ENCODE results near the gene EIF4H. TPM values are rescaled to one million over a fixed set of nuclear protein-coding genes. Genes with fewer than 3 reads are reported as not detected.

The EIF4H gene
- total RNA-seq, 1 experiment from 2014 or later = 318 TPM

DNA sequence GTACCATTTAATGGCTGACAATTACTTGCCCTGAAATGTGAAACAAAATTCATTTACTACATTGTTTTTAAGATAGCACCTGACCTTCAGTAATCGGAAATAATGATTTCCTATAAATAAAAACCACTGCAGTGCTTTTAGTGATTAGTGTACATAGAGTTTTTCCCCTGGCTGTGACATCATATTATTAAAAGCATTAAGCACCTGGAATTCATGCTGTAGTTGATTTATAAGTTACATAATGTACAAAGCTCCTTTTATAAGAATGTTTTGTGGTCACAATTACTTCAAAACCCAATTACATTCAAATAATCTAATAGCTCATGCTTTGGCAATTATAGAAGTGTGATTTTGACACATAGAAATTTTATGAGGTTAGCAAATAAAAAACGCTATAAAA is 44.3 kb upstream of the EIF4H start:
- DNase-seq (ENCODE audit: low read depth, low spot score) (no peak), ATAC-seq (no peak)
- in situ Hi-C loops (cut with HindIII; ENCODE audit: low pct_unique_long_range_greater_than_20kb, low sequenced_read_pairs) (no loop called here), intact Hi-C loops (cut with micrococcal nuclease; ENCODE audit: unreplicated experiment) (no loop called here)
- Histone ChIP-seq H3K27ac (ENCODE audit: low read length) (no peak overlapping the region), H3K27me3 (ENCODE audit: control insufficient read depth, insufficient read depth, low read length) (no peaks in the 10 kb centered on the region), H3K4me3 (ENCODE audit: low read depth in 2 of 2, low read length in 2 of 2) (no peak overlapping the region), H3K9me3 (ENCODE audit: control insufficient read depth, insufficient read depth, low read depth, low read length) (no peaks in the 10 kb centered on the region), H3K4me1 (ENCODE audit: control insufficient read depth, insufficient read depth, low read length) (no peaks in the 10 kb centered on the region), H3K36me3 (ENCODE audit: control insufficient read depth, insufficient read depth, low read length) (no peaks in the 10 kb centered on the region)
- CTCF ChIA-PET = no interaction called here
- BruUV-seq (replicated peaks) = no TSS peak
- POLR2A ChIA-PET = no interaction called here
- no peak for TF ChIP-seq SIN3A (IDR thresholded peaks at IDR 0.05; ENCODE audit: borderline replicate concordance, insufficient read depth, low read depth, low read length)
- TF ChIP-seq TCF7L2 (IDR thresholded peaks at IDR 0.05; ENCODE audit: low read depth, low read length) = no peak

DNA sequence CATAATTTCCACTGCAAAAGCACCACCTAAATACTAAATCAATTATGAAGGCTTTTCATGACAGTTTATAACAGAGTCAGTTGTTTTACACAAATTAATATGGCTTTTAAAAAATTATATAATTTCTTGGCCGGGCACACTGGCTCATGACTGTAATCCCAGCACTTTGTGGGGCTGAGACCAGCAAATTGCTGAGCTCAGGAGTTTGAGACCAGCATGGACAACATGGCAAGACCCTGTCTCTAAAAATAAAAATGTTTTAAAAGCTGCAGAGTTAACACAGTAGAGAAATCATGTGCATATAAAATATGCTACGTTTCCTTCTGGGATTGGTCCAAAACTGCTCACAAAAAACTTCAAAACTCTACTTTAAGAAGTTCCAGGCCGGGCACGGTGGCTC is 43.6 kb upstream of the EIF4H start:
- no peaks in the 10 kb centered on the region for H3K36me3 ChIP-seq (ENCODE audit: control insufficient read depth, insufficient read depth, low read length)
- ATAC-seq (no peak), DNase-seq (ENCODE audit: low read depth, low spot score) (no peak)
- no peaks in the 10 kb centered on the region for H3K4me1 ChIP-seq (ENCODE audit: control insufficient read depth, insufficient read depth, low read length)
- BruUV-seq (replicated peaks) = no TSS peak
- TF ChIP-seq SIN3A (IDR thresholded peaks at IDR 0.05; ENCODE audit: borderline replicate concordance, insufficient read depth, low read depth, low read length) = no peak
- no peak for TF ChIP-seq POLR2AphosphoS5 (IDR thresholded peaks at IDR 0.05; ENCODE audit: low read depth, low read length)
- TF ChIP-seq, protein P1, sequence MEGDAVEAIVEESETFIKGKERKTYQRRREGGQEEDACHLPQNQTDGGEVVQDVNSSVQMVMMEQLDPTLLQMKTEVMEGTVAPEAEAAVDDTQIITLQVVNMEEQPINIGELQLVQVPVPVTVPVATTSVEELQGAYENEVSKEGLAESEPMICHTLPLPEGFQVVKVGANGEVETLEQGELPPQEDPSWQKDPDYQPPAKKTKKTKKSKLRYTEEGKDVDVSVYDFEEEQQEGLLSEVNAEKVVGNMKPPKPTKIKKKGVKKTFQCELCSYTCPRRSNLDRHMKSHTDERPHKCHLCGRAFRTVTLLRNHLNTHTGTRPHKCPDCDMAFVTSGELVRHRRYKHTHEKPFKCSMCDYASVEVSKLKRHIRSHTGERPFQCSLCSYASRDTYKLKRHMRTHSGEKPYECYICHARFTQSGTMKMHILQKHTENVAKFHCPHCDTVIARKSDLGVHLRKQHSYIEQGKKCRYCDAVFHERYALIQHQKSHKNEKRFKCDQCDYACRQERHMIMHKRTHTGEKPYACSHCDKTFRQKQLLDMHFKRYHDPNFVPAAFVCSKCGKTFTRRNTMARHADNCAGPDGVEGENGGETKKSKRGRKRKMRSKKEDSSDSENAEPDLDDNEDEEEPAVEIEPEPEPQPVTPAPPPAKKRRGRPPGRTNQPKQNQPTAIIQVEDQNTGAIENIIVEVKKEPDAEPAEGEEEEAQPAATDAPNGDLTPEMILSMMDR (IDR thresholded peaks at IDR 0.05) = no peak
- TF ChIP-seq, protein P2, sequence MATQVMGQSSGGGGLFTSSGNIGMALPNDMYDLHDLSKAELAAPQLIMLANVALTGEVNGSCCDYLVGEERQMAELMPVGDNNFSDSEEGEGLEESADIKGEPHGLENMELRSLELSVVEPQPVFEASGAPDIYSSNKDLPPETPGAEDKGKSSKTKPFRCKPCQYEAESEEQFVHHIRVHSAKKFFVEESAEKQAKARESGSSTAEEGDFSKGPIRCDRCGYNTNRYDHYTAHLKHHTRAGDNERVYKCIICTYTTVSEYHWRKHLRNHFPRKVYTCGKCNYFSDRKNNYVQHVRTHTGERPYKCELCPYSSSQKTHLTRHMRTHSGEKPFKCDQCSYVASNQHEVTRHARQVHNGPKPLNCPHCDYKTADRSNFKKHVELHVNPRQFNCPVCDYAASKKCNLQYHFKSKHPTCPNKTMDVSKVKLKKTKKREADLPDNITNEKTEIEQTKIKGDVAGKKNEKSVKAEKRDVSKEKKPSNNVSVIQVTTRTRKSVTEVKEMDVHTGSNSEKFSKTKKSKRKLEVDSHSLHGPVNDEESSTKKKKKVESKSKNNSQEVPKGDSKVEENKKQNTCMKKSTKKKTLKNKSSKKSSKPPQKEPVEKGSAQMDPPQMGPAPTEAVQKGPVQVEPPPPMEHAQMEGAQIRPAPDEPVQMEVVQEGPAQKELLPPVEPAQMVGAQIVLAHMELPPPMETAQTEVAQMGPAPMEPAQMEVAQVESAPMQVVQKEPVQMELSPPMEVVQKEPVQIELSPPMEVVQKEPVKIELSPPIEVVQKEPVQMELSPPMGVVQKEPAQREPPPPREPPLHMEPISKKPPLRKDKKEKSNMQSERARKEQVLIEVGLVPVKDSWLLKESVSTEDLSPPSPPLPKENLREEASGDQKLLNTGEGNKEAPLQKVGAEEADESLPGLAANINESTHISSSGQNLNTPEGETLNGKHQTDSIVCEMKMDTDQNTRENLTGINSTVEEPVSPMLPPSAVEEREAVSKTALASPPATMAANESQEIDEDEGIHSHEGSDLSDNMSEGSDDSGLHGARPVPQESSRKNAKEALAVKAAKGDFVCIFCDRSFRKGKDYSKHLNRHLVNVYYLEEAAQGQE (IDR thresholded peaks at IDR 0.05; ENCODE audit: insufficient read depth in 1 of 2, low read depth in 2 of 2, low read length in 1 of 2) = no peak
- no peak for TF ChIP-seq TCF7L2 (IDR thresholded peaks at IDR 0.05; ENCODE audit: low read depth, low read length)
- H3K4me3 ChIP-seq (ENCODE audit: low read depth in 2 of 2, low read length in 2 of 2) = no peak overlapping the region
- ChIA-PET CTCF (no interaction called here), POLR2A (interaction anchor here (0.7 kb wide), 1 partner anchor 32 kb away, joined by 12 read pairs; no protein-coding TSS in a partner anchor)
- no peaks in the 10 kb centered on the region for H3K27me3 ChIP-seq (ENCODE audit: control insufficient read depth, insufficient read depth, low read length)
- intact Hi-C loops (cut with micrococcal nuclease; ENCODE audit: unreplicated experiment) (no loop called here), in situ Hi-C loops (cut with HindIII; ENCODE audit: low pct_unique_long_range_greater_than_20kb, low sequenced_read_pairs) (no loop called here)
- H3K27ac ChIP-seq (ENCODE audit: low read length) = no peak overlapping the region
- H3K9me3 ChIP-seq (ENCODE audit: control insufficient read depth, insufficient read depth, low read depth, low read length) = no peaks in the 10 kb centered on the region

DNA sequence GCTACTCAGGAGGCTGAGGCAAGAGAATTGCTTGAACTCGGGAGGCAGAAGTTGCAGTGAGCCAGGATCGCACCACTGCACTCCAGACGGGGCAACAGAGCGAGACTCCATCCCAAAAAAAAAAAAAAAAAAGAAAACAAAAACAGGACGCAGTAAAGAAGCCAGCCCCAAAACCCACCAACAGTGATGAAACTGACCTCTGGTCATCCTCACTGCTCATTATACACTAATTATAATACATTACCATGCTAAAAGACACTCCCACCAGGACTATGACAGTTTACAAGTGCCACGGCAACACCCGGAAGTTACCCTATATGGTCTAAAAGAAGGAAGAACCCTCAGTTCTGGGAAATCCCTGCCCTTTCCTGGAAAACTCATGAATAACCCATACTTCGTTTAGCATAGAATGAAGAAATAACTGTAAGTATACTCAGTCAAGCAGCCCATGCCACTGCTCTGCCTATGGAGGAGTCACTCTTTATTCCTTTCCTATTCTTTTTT is 40.0 kb upstream of the EIF4H start:
- DNase-seq (ENCODE audit: low read depth, low spot score) (no peak), ATAC-seq (no peak)
- Histone ChIP-seq H3K4me1 (ENCODE audit: control insufficient read depth, insufficient read depth, low read length) (no peaks in the 10 kb centered on the region), H3K9me3 (ENCODE audit: control insufficient read depth, insufficient read depth, low read depth, low read length) (no peaks in the 10 kb centered on the region), H3K36me3 (ENCODE audit: control insufficient read depth, insufficient read depth, low read length) (no peaks in the 10 kb centered on the region), H3K4me3 (ENCODE audit: low read depth in 2 of 2, low read length in 2 of 2) (no peak overlapping the region), H3K27ac (ENCODE audit: low read length) (no peak overlapping the region), H3K27me3 (ENCODE audit: control insufficient read depth, insufficient read depth, low read length) (no peaks in the 10 kb centered on the region)
- in situ Hi-C loops (cut with HindIII; ENCODE audit: low pct_unique_long_range_greater_than_20kb, low sequenced_read_pairs) = no loop called here
- intact Hi-C loops (cut with micrococcal nuclease; ENCODE audit: unreplicated experiment) = no loop called here
- no TSS peak for BruUV-seq (replicated peaks)
- TF ChIP-seq SIN3A (IDR thresholded peaks at IDR 0.05; ENCODE audit: borderline replicate concordance, insufficient read depth, low read depth, low read length) (no peak), POLR2AphosphoS5 (IDR thresholded peaks at IDR 0.05; ENCODE audit: low read depth, low read length) (no peak), TCF7L2 (IDR thresholded peaks at IDR 0.05; ENCODE audit: low read depth, low read length) (no peak)
- TF ChIP-seq, protein P1 (IDR thresholded peaks at IDR 0.05) = no peak
- TF ChIP-seq, protein P2 (IDR thresholded peaks at IDR 0.05; ENCODE audit: insufficient read depth in 1 of 2, low read depth in 2 of 2, low read length in 1 of 2) = no peak
- CTCF ChIA-PET = no interaction called here
- POLR2A ChIA-PET = no interaction called here

All from Panc1 (cell line).